Measurements from ENCODE around the gene DAB1.

The DAB1 gene

GRCh38 chr1:57311411-57311810 is 112.4 kb downstream of the DAB1 start:
- no peak overlapping the region for H3K4me3 ChIP-seq (ENCODE audit: low read depth, low read length)
- no peaks in the 10 kb centered on the region for H3K27me3 ChIP-seq (ENCODE audit: control insufficient read depth, insufficient read depth, low read length)
- no peaks in the 10 kb centered on the region for H3K9me3 ChIP-seq (ENCODE audit: control insufficient read depth, insufficient read depth, low read length)
- H3K9ac ChIP-seq (ENCODE audit: low read depth, low read length): no peak overlapping the region
- H3K4me1 ChIP-seq (ENCODE audit: control insufficient read depth, insufficient read depth, low read length): no peaks in the 10 kb centered on the region
- H3K36me3 ChIP-seq (ENCODE audit: control insufficient read depth, insufficient read depth, low read length): no peaks in the 10 kb centered on the region

- Histone ChIP-seq H3K9me3 (ENCODE audit: control insufficient read depth, insufficient read depth, low read length) (no peaks in the 10 kb centered on the region), H3K4me3 (ENCODE audit: low read depth, low read length) (no peak overlapping the region), H3K27me3 (ENCODE audit: control insufficient read depth, insufficient read depth, low read length) (no peaks in the 10 kb centered on the region), H3K9ac (ENCODE audit: low read depth, low read length) (no peak overlapping the region), H3K4me1 (ENCODE audit: control insufficient read depth, insufficient read depth, low read length) (no peaks in the 10 kb centered on the region), H3K36me3 (ENCODE audit: control insufficient read depth, insufficient read depth, low read length) (no peaks in the 10 kb centered on the region)
These were observed 112.9 kb downstream of the DAB1 start for GRCh38 chr1:57311006-57311405.

GRCh38 chr1:57309630-57310029 is 114.2 kb downstream of the DAB1 start:
- Histone ChIP-seq H3K9me3 (ENCODE audit: control insufficient read depth, insufficient read depth, low read length) (no peaks in the 10 kb centered on the region), H3K9ac (ENCODE audit: low read depth, low read length) (no peak overlapping the region), H3K4me3 (ENCODE audit: low read depth, low read length) (no peak overlapping the region), H3K4me1 (ENCODE audit: control insufficient read depth, insufficient read depth, low read length) (peaks cover under 1% of the 10 kb centered on the region), H3K27me3 (ENCODE audit: control insufficient read depth, insufficient read depth, low read length) (no peaks in the 10 kb centered on the region), H3K36me3 (ENCODE audit: control insufficient read depth, insufficient read depth, low read length) (no peaks in the 10 kb centered on the region)

DNA sequence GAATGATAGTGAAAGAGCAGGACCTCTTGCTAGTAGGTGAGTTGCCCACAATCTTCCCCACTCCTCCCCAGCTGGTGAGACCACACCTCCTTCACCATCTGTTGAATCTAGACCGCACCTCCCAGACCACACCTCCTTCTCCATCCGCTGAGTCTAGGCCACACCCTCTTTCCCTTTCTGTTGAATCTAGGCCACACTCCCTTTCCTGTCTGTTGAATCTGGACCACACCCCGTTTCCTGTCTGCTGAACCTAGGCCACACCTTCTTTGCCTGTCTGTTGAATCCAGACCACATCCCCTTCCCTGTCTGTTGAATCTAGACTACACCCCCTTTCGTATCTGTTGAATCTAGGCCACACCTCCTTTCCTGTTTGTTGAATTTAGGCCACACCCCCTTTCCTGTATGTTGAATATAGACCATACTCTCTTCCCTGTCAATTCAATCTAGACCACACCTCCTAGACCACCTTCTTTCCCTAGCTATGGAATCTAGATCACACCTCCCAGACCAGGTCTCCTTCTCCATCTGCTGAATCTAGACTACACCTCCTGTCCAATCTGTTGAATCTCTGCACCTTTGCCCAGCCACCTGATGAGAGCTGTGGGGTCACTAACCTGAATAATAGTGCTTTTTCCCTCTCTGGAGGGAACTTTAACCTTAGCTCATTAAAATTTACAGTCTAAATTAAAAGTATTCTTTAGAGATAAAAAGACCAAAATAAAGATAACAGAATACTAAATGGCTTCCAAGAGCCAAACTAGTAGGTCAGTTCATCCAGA is 116.3 kb downstream of the DAB1 start:
- Histone ChIP-seq H3K4me1 (ENCODE audit: control insufficient read depth, insufficient read depth, low read length) (peaks cover 10% of the 10 kb centered on the region), H3K9ac (ENCODE audit: low read depth, low read length) (no peak overlapping the region), H3K4me3 (ENCODE audit: low read depth, low read length) (no peak overlapping the region), H3K9me3 (ENCODE audit: control insufficient read depth, insufficient read depth, low read length) (no peaks in the 10 kb centered on the region), H3K27me3 (ENCODE audit: control insufficient read depth, insufficient read depth, low read length) (no peaks in the 10 kb centered on the region), H3K36me3 (ENCODE audit: control insufficient read depth, insufficient read depth, low read length) (no peaks in the 10 kb centered on the region)

DNA sequence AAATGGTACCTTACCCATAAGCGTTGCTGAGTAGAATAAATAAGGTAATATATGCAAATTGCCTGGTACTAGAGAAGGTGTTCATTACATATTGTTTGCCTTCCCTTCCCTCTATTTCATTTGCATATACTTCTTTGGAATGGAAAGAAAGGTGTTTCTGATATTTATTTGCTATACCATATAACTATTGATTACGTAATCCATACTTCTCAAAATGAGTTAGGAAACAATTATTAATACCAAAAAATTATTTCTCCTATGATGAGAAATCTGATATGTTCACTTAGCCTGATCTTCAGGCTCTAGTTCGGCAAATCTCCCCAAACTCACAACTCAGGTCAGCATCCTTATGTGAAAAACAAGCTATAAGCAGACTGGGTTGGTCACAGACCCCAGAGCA is 119.3 kb downstream of the DAB1 start:
- Histone ChIP-seq H3K36me3 (ENCODE audit: control insufficient read depth, insufficient read depth, low read length) (no peaks in the 10 kb centered on the region), H3K4me3 (ENCODE audit: low read depth, low read length) (no peak overlapping the region), H3K4me1 (ENCODE audit: control insufficient read depth, insufficient read depth, low read length) (peaks cover 15% of the 10 kb centered on the region)

DNA sequence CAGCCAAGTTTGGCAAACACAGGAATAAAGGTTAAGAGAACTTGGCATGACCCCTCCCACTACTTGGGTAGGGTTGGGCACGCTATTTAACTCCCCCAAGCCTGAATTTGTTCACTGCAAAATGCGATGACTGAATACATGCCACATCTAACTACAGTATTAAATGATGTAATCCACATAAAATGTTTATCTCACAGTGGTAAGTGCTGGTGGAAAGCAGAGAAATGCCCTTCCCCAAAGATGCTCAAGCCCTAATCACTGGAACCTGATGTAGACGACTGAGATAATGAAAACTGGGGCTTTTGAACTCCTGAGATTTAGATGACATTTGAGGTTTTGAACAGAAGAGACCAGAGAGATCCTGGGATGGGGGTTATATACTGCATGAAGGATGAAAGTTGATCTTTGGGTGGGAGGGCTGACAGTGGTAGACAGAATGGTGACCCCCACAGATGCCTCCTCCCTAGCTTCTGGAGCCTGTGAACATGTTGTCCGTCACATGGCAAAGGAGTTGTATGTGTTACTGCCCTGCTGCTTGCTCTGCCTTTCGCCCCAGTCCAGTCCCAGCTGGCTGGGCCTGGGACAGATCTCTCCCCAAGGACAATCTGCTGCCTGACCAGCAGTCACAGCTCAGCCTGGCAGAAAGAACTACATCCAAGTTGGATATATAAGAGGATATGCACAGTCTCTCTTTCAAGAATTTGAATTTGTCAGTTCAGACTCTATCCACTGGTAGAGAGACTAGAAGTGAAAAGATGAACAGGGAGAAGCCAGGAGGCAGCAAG is 120.9 kb downstream of the DAB1 start:
- no peak overlapping the region for H3K4me3 ChIP-seq (ENCODE audit: low read depth, low read length)
- H3K9ac ChIP-seq (ENCODE audit: low read depth, low read length): no peak overlapping the region
- H3K4me1 ChIP-seq (ENCODE audit: control insufficient read depth, insufficient read depth, low read length): peaks cover 15% of the 10 kb centered on the region

More for the DNA sequence above, 119.3 kb downstream of the DAB1 start:
- Histone ChIP-seq H3K9me3 (ENCODE audit: control insufficient read depth, insufficient read depth, low read length) (no peaks in the 10 kb centered on the region), H3K9ac (ENCODE audit: low read depth, low read length) (no peak overlapping the region), H3K27me3 (ENCODE audit: control insufficient read depth, insufficient read depth, low read length) (no peaks in the 10 kb centered on the region)

GRCh38 chr1:57300186-57300585 is 123.7 kb downstream of the DAB1 start:
- no peaks in the 10 kb centered on the region for H3K27me3 ChIP-seq (ENCODE audit: control insufficient read depth, insufficient read depth, low read length)
- no peak overlapping the region for H3K4me3 ChIP-seq (ENCODE audit: low read depth, low read length)
- H3K9ac ChIP-seq (ENCODE audit: low read depth, low read length): no peak overlapping the region
- H3K9me3 ChIP-seq (ENCODE audit: control insufficient read depth, insufficient read depth, low read length): no peaks in the 10 kb centered on the region
- H3K36me3 ChIP-seq (ENCODE audit: control insufficient read depth, insufficient read depth, low read length): no peaks in the 10 kb centered on the region
- H3K4me1 ChIP-seq (ENCODE audit: control insufficient read depth, insufficient read depth, low read length): peaks cover 15% of the 10 kb centered on the region

More for the DNA sequence above, 120.9 kb downstream of the DAB1 start:
- no peaks in the 10 kb centered on the region for H3K9me3 ChIP-seq (ENCODE audit: control insufficient read depth, insufficient read depth, low read length)
- H3K27me3 ChIP-seq (ENCODE audit: control insufficient read depth, insufficient read depth, low read length): no peaks in the 10 kb centered on the region
- no peaks in the 10 kb centered on the region for H3K36me3 ChIP-seq (ENCODE audit: control insufficient read depth, insufficient read depth, low read length)

- Histone ChIP-seq H3K9ac (ENCODE audit: low read depth, low read length) (no peak overlapping the region), H3K27me3 (ENCODE audit: control insufficient read depth, insufficient read depth, low read length) (no peaks in the 10 kb centered on the region), H3K4me3 (ENCODE audit: low read depth, low read length) (no peak overlapping the region), H3K9me3 (ENCODE audit: control insufficient read depth, insufficient read depth, low read length) (no peaks in the 10 kb centered on the region), H3K36me3 (ENCODE audit: control insufficient read depth, insufficient read depth, low read length) (no peaks in the 10 kb centered on the region), H3K4me1 (ENCODE audit: control insufficient read depth, insufficient read depth, low read length) (peaks cover 5% of the 10 kb centered on the region)
These were observed 127.1 kb downstream of the DAB1 start for GRCh38 chr1:57296726-57297250.

GRCh38 chr1:57295326-57295725 is 128.5 kb downstream of the DAB1 start:
- Histone ChIP-seq H3K36me3 (ENCODE audit: control insufficient read depth, insufficient read depth, low read length) (no peaks in the 10 kb centered on the region), H3K4me1 (ENCODE audit: control insufficient read depth, insufficient read depth, low read length) (peaks cover under 1% of the 10 kb centered on the region), H3K4me3 (ENCODE audit: low read depth, low read length) (no peak overlapping the region), H3K27me3 (ENCODE audit: control insufficient read depth, insufficient read depth, low read length) (no peaks in the 10 kb centered on the region), H3K9me3 (ENCODE audit: control insufficient read depth, insufficient read depth, low read length) (no peaks in the 10 kb centered on the region), H3K9ac (ENCODE audit: low read depth, low read length) (no peak overlapping the region)

- Histone ChIP-seq H3K4me3 (ENCODE audit: low read depth, low read length) (no peak overlapping the region), H3K27me3 (ENCODE audit: control insufficient read depth, insufficient read depth, low read length) (no peaks in the 10 kb centered on the region), H3K36me3 (ENCODE audit: control insufficient read depth, insufficient read depth, low read length) (no peaks in the 10 kb centered on the region), H3K4me1 (ENCODE audit: control insufficient read depth, insufficient read depth, low read length) (no peaks in the 10 kb centered on the region), H3K9ac (ENCODE audit: low read depth, low read length) (no peak overlapping the region), H3K9me3 (ENCODE audit: control insufficient read depth, insufficient read depth, low read length) (no peaks in the 10 kb centered on the region)
These were observed 129.7 kb downstream of the DAB1 start for GRCh38 chr1:57294177-57294576.

- Histone ChIP-seq H3K9ac (ENCODE audit: low read depth, low read length) (no peak overlapping the region), H3K27me3 (ENCODE audit: control insufficient read depth, insufficient read depth, low read length) (no peaks in the 10 kb centered on the region), H3K9me3 (ENCODE audit: control insufficient read depth, insufficient read depth, low read length) (no peaks in the 10 kb centered on the region), H3K4me1 (ENCODE audit: control insufficient read depth, insufficient read depth, low read length) (no peaks in the 10 kb centered on the region), H3K36me3 (ENCODE audit: control insufficient read depth, insufficient read depth, low read length) (no peaks in the 10 kb centered on the region), H3K4me3 (ENCODE audit: low read depth, low read length) (no peak overlapping the region)
These were observed 130.6 kb downstream of the DAB1 start for GRCh38 chr1:57293214-57293613.

DNA sequence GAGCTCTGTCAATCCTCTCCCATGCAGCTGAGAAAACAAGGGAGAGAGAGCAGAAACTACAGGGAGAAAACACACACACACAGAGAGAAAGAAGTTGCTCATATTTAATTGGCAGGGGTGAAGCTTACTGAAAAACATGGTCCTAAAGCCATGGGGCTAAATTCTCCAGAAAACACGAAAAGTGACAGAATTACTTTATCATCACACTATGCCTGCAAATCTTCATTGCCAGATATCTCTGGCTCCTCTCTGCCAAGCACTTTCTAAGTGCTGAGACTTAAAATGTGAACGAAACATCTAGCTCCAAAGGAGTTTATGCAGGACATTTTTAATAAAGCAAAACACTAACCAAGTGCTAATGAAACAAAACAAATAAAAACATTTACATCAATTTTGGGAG is 134.1 kb downstream of the DAB1 start:
- Histone ChIP-seq H3K27me3 (ENCODE audit: control insufficient read depth, insufficient read depth, low read length) (no peaks in the 10 kb centered on the region), H3K4me3 (ENCODE audit: low read depth, low read length) (no peak overlapping the region), H3K9me3 (ENCODE audit: control insufficient read depth, insufficient read depth, low read length) (no peaks in the 10 kb centered on the region), H3K4me1 (ENCODE audit: control insufficient read depth, insufficient read depth, low read length) (no peaks in the 10 kb centered on the region), H3K36me3 (ENCODE audit: control insufficient read depth, insufficient read depth, low read length) (no peaks in the 10 kb centered on the region), H3K9ac (ENCODE audit: low read depth, low read length) (no peak overlapping the region)
